Uterus (tissue), 4 donors: ENCODE results near the gene KCTD14. TPM values are rescaled to one million over a fixed set of nuclear protein-coding genes. Genes with fewer than 3 reads are reported as not detected.
"Not testable (repeated sequence)": the region's sequence is repeated elsewhere in the genome, so short reads cannot be mapped to it uniquely, and the experiment has no call there.

ENCODE experiments used
- DNase-seq, 2 donors: peaks; one replicate each; pipeline ENCODE4 v3.0.0-alpha.2; 2019 to 2020
- H3K27ac ChIP-seq, 2 donors: fragments of 200-600 bp; sonication (generic); 1 replicate in 1 of 2; 2 replicates in 1 of 2; pipeline ENCODE4 v1.5.1; 2016 to 2018
- H3K27me3 ChIP-seq, 2 donors: fragments of 200-600 bp; sonication (generic); one replicate each; pipeline ENCODE4 v1.5.1; 2018 to 2019; ENCODE audit warnings: control low read depth in 1 of 2
- H3K36me3 ChIP-seq, 2 donors: fragments of 200-600 bp; sonication (generic); one replicate each; pipeline ENCODE4 v1.5.1; 2019; ENCODE audit warnings: control low read depth in 1 of 2
- H3K4me1 ChIP-seq, 2 donors: fragments of 200-600 bp; sonication (generic); one replicate each; pipeline ENCODE4 v1.5.1; 2018 to 2019; ENCODE audit warnings: control low read depth in 1 of 2
- H3K4me3 ChIP-seq, 2 donors: fragments of 200-600 bp; sonication (generic); 1 replicate in 1 of 2; 2 replicates in 1 of 2; pipeline ENCODE4 v1.5.1; 2018 to 2019; ENCODE audit warnings: mild to moderate bottlenecking in 1 of 2
- H3K9me3 ChIP-seq, 2 donors: fragments of 200-600 bp; sonication (generic); one replicate each; pipeline ENCODE4 v1.5.1; 2019; ENCODE audit warnings: control low read depth in 1 of 2
- CTCF ChIP-seq, 4 experiments: fragments of 200-600 bp in 2 of 4; fragments of 450-650 bp in 2 of 4; sonication (generic) in 2 of 4; IDR thresholded peaks; one replicate each; pipeline ENCODE4 v1.5.1; 2016 to 2019; ENCODE audit warnings: antibody characterized with exemption in 4 of 4, mild to moderate bottlenecking in 2 of 4, moderate library complexity in 1 of 4
- POLR2A ChIP-seq, 2 donors: fragments of 450-650 bp; IDR thresholded peaks; one replicate each; pipeline ENCODE4 v1.6.1; 2016; ENCODE audit warnings: antibody characterized with exemption in 2 of 2, mild to moderate bottlenecking in 1 of 2, moderate library complexity in 1 of 2
- intact Hi-C: fragments of 100-400 bp; cut with DNase I; formaldehyde crosslinking; loops from one replicate; pipeline ENCODE4 v1.15.1; 2023; ENCODE audit warnings: low total_unique reads
- total RNA-seq, 4 donors: library from RNA; depleted of rRNA in 3 of 4; stranded (reverse); fragments of >200 nt in 3 of 4; gene quantifications; one replicate each; pipeline versions ENCODE4 v1.1.0 to v1.2.4, GENCODE V29; 2014 to 2023
- donor health status: DM: yes; HTN: yes; CAD: no.

KCTD14 gene
- total RNA-seq, 4 donors from 2014 or later = 4.1 to 10.6 (median 8.2) TPM

DNA sequence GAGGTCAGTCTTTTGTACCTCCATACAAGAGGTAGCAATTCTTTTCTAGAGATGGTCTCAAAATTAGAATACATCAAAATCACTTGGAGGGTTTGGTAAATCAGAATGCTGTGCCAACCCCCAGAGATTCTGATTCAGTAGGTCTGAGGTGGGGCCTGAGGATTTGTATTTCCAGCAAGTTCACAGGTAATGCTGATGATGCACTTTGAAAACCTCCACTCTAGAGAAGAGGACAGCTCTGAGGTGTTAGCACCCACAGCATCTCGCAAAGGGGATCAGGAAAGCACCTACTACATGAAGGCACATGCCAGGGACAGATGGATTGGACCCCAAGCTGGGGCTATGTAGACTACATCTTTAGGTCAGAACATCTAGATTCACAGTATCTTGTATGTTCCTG, 7.2 kb downstream of the KCTD14 start:
- Histone ChIP-seq H3K4me1 (no peaks in the 10 kb centered on the region), H3K4me3 (no peak overlapping the region), H3K9me3 (no peaks in the 10 kb centered on the region), H3K36me3 (no peaks in the 10 kb centered on the region), H3K27ac (no peak overlapping the region), H3K27me3 (no peaks in the 10 kb centered on the region)
- no peak for DNase-seq
- intact Hi-C loops = no loop called here
- no peak for TF ChIP-seq POLR2A (IDR thresholded peaks at IDR 0.05)
- no peak for TF ChIP-seq CTCF (IDR thresholded peaks at IDR 0.05)

- H3K27ac ChIP-seq, DNase-seq, H3K4me3 ChIP-seq, H3K4me1 ChIP-seq, H3K36me3 ChIP-seq, H3K27me3 ChIP-seq, H3K9me3 ChIP-seq, intact Hi-C loops: not testable (repeated sequence)
Observed at GRCh38 chr11:78014937-78015520, 8.0 kb downstream of the KCTD14 start.

DNA sequence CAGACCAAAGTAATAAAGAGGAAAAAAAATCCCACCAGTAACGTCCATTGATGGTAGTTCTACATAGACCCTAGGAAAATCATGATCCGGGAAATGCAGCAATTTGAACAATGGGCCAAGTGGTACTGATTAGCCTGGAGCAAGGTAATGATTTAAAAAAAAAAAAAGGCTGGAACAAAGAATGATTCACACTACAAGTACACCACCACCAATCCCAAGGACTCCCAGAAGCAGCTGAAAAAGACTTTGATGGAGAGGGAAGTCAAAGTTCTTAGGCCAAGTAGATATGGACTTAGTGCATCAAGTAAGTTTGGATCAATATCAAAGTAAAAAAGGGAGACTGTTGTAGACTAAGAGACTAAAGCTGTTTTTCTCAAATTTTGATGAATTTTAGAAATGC, 11.8 kb downstream of the KCTD14 start:
- no peak overlapping the region for H3K4me3 ChIP-seq
- no peak overlapping the region for H3K27ac ChIP-seq
- DNase-seq = no peak
- TF ChIP-seq CTCF (IDR thresholded peaks at IDR 0.05) (no peak), POLR2A (IDR thresholded peaks at IDR 0.05) (no peak)
- no peaks in the 10 kb centered on the region for H3K27me3 ChIP-seq
- intact Hi-C loops = no loop called here
- H3K9me3 ChIP-seq = no peaks in the 10 kb centered on the region
- no peaks in the 10 kb centered on the region for H3K36me3 ChIP-seq
- no peaks in the 10 kb centered on the region for H3K4me1 ChIP-seq

DNA sequence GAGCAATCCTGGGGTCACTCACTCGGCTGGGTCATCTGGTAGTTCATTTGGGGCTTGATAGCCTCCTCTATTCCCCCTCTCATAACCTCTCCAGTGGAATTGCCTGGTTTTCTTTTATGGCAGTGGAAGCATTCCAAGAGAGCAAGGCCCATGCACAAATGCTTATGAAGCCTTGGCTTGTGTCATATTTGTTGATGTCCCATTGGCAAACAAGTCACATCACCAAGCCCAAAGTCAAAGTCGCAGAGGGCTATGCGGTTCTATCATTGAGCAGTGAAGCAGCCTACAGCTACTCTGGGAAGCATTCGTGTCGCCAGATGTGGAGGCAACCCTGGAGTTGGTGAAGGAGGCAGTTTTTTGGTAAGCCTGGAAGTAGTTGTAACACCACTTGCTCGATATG, 12.3 kb downstream of the KCTD14 start:
- no peak for DNase-seq
- H3K36me3 ChIP-seq = no peaks in the 10 kb centered on the region
- intact Hi-C loops = no loop called here
- no peaks in the 10 kb centered on the region for H3K9me3 ChIP-seq
- no peaks in the 10 kb centered on the region for H3K27me3 ChIP-seq
- TF ChIP-seq POLR2A (IDR thresholded peaks at IDR 0.05) = no peak
- no peaks in the 10 kb centered on the region for H3K4me1 ChIP-seq
- H3K27ac ChIP-seq = no peak overlapping the region
- H3K4me3 ChIP-seq = no peak overlapping the region

GRCh38 chr11:78010304-78010703, 12.8 kb downstream of the KCTD14 start:
- no peaks in the 10 kb centered on the region for H3K36me3 ChIP-seq
- no peaks in the 10 kb centered on the region for H3K27me3 ChIP-seq
- H3K4me3 ChIP-seq = no peak overlapping the region
- no peak overlapping the region for H3K27ac ChIP-seq
- H3K4me1 ChIP-seq = no peaks in the 10 kb centered on the region
- no peak for DNase-seq
- no peaks in the 10 kb centered on the region for H3K9me3 ChIP-seq
- intact Hi-C loops = no loop called here
- TF ChIP-seq CTCF (IDR thresholded peaks at IDR 0.05) (no peak), POLR2A (IDR thresholded peaks at IDR 0.05) (no peak)

- intact Hi-C loops = no loop called here
- Histone ChIP-seq H3K27me3 (no peaks in the 10 kb centered on the region), H3K36me3 (no peaks in the 10 kb centered on the region), H3K9me3 (no peaks in the 10 kb centered on the region), H3K27ac (no peak overlapping the region), H3K4me1 (no peaks in the 10 kb centered on the region), H3K4me3 (no peak overlapping the region)
- no peak for TF ChIP-seq POLR2A (IDR thresholded peaks at IDR 0.05)
- no peak for TF ChIP-seq CTCF (IDR thresholded peaks at IDR 0.05)
- no peak for DNase-seq
Observed at GRCh38 chr11:78009062-78009461, 14.0 kb downstream of the KCTD14 start.
